ENCODE measurements around the gene CTSH.
"Not testable (repeated sequence)": the region's sequence is repeated elsewhere in the genome, so short reads cannot be mapped to it uniquely, and the experiment has no call there.

Gene CTSH

GRCh38 chr15:78921940-78922339 is 22.9 kb downstream of the CTSH start:
- DNase-seq (ENCODE audit: low spot score), result no peak

- DNase-seq (ENCODE audit: low spot score), result no peak
These were observed 23.3 kb downstream of the CTSH start for GRCh38 chr15:78921517-78921916.

GRCh38 chr15:78917888-78918287 is 27.0 kb downstream of the CTSH start:
- no peak for DNase-seq (ENCODE audit: low spot score)

GRCh38 chr15:78916088-78916487 is 28.8 kb downstream of the CTSH start:
- no peak for DNase-seq (ENCODE audit: low spot score)

GRCh38 chr15:78915341-78916087 is 29.3 kb downstream of the CTSH start:
- no peak for DNase-seq (ENCODE audit: low spot score)

- no peak for DNase-seq (ENCODE audit: low spot score)
These were observed 30.6 kb downstream of the CTSH start for GRCh38 chr15:78914027-78914764.

GRCh38 chr15:78913012-78913411 is 31.8 kb downstream of the CTSH start:
- no peak for DNase-seq (ENCODE audit: low spot score)

GRCh38 chr15:78912316-78912715 is 32.5 kb downstream of the CTSH start:
- no peak for DNase-seq (ENCODE audit: low spot score)

GRCh38 chr15:78910271-78910670 is 34.6 kb downstream of the CTSH start:
- DNase-seq (ENCODE audit: low spot score), result no peak

- DNase-seq (ENCODE audit: low spot score), result peak; percentile 47
These were observed 35.0 kb downstream of the CTSH start for GRCh38 chr15:78909791-78910228.

- DNase-seq (ENCODE audit: low spot score), result no peak
These were observed 35.6 kb downstream of the CTSH start for GRCh38 chr15:78909160-78909695.

GRCh38 chr15:78907577-78907976 is 37.3 kb downstream of the CTSH start:
- DNase-seq (ENCODE audit: low spot score), result no peak

- peak; percentile 18 for DNase-seq (ENCODE audit: low spot score)
These were observed 38.6 kb downstream of the CTSH start for GRCh38 chr15:78906316-78906620.

GRCh38 chr15:78904599-78905358 is 40.1 kb downstream of the CTSH start:
- DNase-seq (ENCODE audit: low spot score), result no peak

GRCh38 chr15:78902281-78903032 is 42.4 kb downstream of the CTSH start:
- DNase-seq (ENCODE audit: low spot score), result not testable (repeated sequence)

- not testable (repeated sequence) for DNase-seq (ENCODE audit: low spot score)
These were observed 43.9 kb downstream of the CTSH start for GRCh38 chr15:78900819-78901533.

GRCh38 chr15:78898540-78898939 is 46.3 kb downstream of the CTSH start:
- DNase-seq (ENCODE audit: low spot score), result no peak

GRCh38 chr15:78895471-78895870 is 49.4 kb downstream of the CTSH start:
- no peak for DNase-seq (ENCODE audit: low spot score)

- DNase-seq (ENCODE audit: low spot score), result no peak
These were observed 51.3 kb downstream of the CTSH start for GRCh38 chr15:78893538-78893937.

- no peak for DNase-seq (ENCODE audit: low spot score)
These were observed 55.8 kb downstream of the CTSH start for GRCh38 chr15:78889000-78889399.

GRCh38 chr15:78881681-78882080 is 63.2 kb downstream of the CTSH start:
- no peak for DNase-seq (ENCODE audit: low spot score)
